Neural progenitor cell (in vitro differentiated cells): ENCODE measurements around the gene DNASE1L3. TPM values are rescaled to one million over a fixed set of nuclear protein-coding genes. Genes with fewer than 3 reads are reported as not detected.

Experiments used
- DNase-seq: peaks from one replicate; pipeline ENCODE4 v3.0.0-alpha.2; 2016; ENCODE audit warnings: low spot score
- H2AFZ ChIP-seq: fragments of 200-600 bp; sonication (generic); replicated peaks from 2 replicates; pipeline ENCODE4 v1.6.1; 2016; ENCODE audit warnings: antibody characterized with exemption
- H3F3A ChIP-seq: fragments of 200-600 bp; sonication (generic); 2 replicates; pipeline ENCODE4 v1.6.1; 2016; ENCODE audit warnings: antibody characterized with exemption, low read depth
- H3K27ac ChIP-seq: fragments of 200-600 bp; sonication (generic); 2 replicates; pipeline ENCODE4 v1.5.1; 2016; ENCODE audit warnings: mild to moderate bottlenecking
- H3K27me3 ChIP-seq: fragments of 200-600 bp; sonication (generic); 2 replicates; pipeline ENCODE4 v1.6.1; 2016; ENCODE audit warnings: mild to moderate bottlenecking, moderate library complexity
- H3K36me3 ChIP-seq: fragments of 200-600 bp; sonication (generic); 2 replicates; pipeline ENCODE4 v1.5.1; 2016
- H3K4me1 ChIP-seq: fragments of 200-600 bp; sonication (generic); 2 replicates; pipeline ENCODE4 v1.6.1; 2016; ENCODE audit warnings: mixed run types
- H3K4me2 ChIP-seq: fragments of 200-600 bp; sonication (generic); 2 replicates; pipeline ENCODE4 v1.6.1; 2016
- H3K4me3 ChIP-seq: fragments of 200-600 bp; sonication (generic); 2 replicates; pipeline ENCODE4 v1.5.1; 2016
- H3K79me2 ChIP-seq: fragments of 200-600 bp; sonication (generic); 2 replicates; pipeline ENCODE4 v1.6.1; 2016; ENCODE audit warnings: low read depth
- H3K9ac ChIP-seq: fragments of 200-600 bp; sonication (generic); 2 replicates; pipeline ENCODE4 v1.6.1; 2016
- H3K9me3 ChIP-seq: fragments of 200-600 bp; sonication (generic); 2 replicates; pipeline ENCODE4 v1.5.1; 2016; ENCODE audit warnings: low read depth
- H4K20me1 ChIP-seq: fragments of 200-600 bp; sonication (generic); 2 replicates; pipeline ENCODE4 v1.6.1; 2016; ENCODE audit warnings: low read depth
- H3K27ac Mint-ChIP-seq: 3 replicates; pipeline ENCODE4 v1.8.0; 2021; ENCODE audit warnings: mixed read lengths
- H3K27me3 Mint-ChIP-seq: 2 replicates; pipeline ENCODE4 v1.8.0; 2022; ENCODE audit warnings: low read depth, mild to moderate bottlenecking, inconsistent platforms, moderate library complexity, mixed read lengths; ENCODE audit not compliant: insufficient read depth
- H3K36me3 Mint-ChIP-seq: 3 replicates; pipeline ENCODE4 v1.8.0; 2021; ENCODE audit warnings: mixed read lengths
- H3K4me1 Mint-ChIP-seq: 3 replicates; pipeline ENCODE4 v1.8.0; 2021; ENCODE audit warnings: mixed read lengths
- H3K4me3 Mint-ChIP-seq: 3 replicates; pipeline ENCODE4 v1.8.0; 2021; ENCODE audit warnings: mild to moderate bottlenecking, moderate library complexity, mixed read lengths
- H3K9me3 Mint-ChIP-seq: 3 replicates; pipeline ENCODE4 v1.8.0; 2020; ENCODE audit warnings: mixed read lengths
- EZH2 ChIP-seq: fragments of 200-600 bp; sonication (generic); IDR thresholded peaks from 2 replicates; pipeline ENCODE4 v1.6.1; 2017; ENCODE audit warnings: antibody characterized with exemption, mild to moderate bottlenecking, moderate library complexity
- EZH2phosphoT487 ChIP-seq: fragments of 200-600 bp; sonication (generic); IDR thresholded peaks from 2 replicates; pipeline ENCODE4 v1.6.1; 2017; ENCODE audit warnings: antibody characterized with exemption
- total RNA-seq: library from RNA; depleted of rRNA; stranded (reverse); fragments of >200 nt; gene quantifications from 2 replicates; pipeline ENCODE4 v1.2.3, GENCODE V29; 2015; ENCODE audit warnings: low replicate concordance
- TF ChIP-seq, protein P1 (sequence below): fragments of 200-600 bp; sonication (generic); IDR thresholded peaks from 2 replicates; pipeline ENCODE4 v1.5.1; 2017; ENCODE audit warnings: antibody characterized with exemption, mild to moderate bottlenecking

DNASE1L3 gene
- total RNA-seq, 1 donor from 2014 or later = not detected

DNA sequence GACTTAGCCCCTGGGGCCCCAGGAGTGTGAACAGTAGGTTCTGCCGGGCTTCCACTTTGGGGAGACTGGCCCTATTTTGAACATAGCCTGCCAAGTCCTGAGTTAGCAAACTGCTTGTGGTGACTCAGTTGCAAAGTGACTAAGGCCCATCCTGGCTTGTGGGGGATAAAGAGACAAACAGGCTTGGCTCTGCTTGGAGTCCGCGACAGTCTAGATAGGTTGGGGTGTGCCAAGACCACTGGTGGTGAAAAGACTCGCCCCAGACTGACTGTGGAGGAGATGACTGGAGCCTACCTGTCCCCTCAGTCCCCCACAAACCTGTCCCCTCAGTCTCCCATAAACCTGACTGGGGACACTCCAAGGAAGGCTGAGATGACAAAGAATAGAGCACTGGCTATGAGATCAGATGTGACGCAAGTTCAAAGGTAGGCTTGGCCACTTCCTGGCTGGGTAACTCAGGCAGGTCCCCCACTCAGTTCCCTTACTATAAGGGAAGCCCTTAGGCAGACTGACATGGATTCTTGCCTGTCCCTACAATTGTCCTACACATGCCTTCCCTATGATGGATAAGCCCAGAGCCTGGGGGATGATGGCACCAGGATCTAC is 4.3 kb downstream of the DNASE1L3 start:
- no peak overlapping the region for H3K4me3 Mint-ChIP-seq
- H3K36me3 Mint-ChIP-seq = no peaks in the 10 kb centered on the region
- no peak for TF ChIP-seq EZH2
- no peak for TF ChIP-seq EZH2phosphoT487
- TF ChIP-seq, protein P1, sequence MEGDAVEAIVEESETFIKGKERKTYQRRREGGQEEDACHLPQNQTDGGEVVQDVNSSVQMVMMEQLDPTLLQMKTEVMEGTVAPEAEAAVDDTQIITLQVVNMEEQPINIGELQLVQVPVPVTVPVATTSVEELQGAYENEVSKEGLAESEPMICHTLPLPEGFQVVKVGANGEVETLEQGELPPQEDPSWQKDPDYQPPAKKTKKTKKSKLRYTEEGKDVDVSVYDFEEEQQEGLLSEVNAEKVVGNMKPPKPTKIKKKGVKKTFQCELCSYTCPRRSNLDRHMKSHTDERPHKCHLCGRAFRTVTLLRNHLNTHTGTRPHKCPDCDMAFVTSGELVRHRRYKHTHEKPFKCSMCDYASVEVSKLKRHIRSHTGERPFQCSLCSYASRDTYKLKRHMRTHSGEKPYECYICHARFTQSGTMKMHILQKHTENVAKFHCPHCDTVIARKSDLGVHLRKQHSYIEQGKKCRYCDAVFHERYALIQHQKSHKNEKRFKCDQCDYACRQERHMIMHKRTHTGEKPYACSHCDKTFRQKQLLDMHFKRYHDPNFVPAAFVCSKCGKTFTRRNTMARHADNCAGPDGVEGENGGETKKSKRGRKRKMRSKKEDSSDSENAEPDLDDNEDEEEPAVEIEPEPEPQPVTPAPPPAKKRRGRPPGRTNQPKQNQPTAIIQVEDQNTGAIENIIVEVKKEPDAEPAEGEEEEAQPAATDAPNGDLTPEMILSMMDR = no peak
- Histone ChIP-seq H3K27me3 (no peaks in the 10 kb centered on the region), H3K4me3 (no peak overlapping the region), H3F3A (no peaks in the 10 kb centered on the region), H3K36me3 (no peaks in the 10 kb centered on the region), H3K79me2 (no peaks in the 10 kb centered on the region), H3K9me3 (no peaks in the 10 kb centered on the region), H3K4me1 (no peaks in the 10 kb centered on the region), H3K9ac (no peak overlapping the region), H2AFZ (no peak overlapping the region), H3K4me2 (no peak overlapping the region), H3K27ac (no peak overlapping the region), H4K20me1 (no peaks in the 10 kb centered on the region)
- no peak overlapping the region for H3K27ac Mint-ChIP-seq
- no peak for DNase-seq
- H3K4me1 Mint-ChIP-seq = no peaks in the 10 kb centered on the region
- peaks cover 2% of the 10 kb centered on the region for H3K27me3 Mint-ChIP-seq
- peaks cover under 1% of the 10 kb centered on the region for H3K9me3 Mint-ChIP-seq

DNA sequence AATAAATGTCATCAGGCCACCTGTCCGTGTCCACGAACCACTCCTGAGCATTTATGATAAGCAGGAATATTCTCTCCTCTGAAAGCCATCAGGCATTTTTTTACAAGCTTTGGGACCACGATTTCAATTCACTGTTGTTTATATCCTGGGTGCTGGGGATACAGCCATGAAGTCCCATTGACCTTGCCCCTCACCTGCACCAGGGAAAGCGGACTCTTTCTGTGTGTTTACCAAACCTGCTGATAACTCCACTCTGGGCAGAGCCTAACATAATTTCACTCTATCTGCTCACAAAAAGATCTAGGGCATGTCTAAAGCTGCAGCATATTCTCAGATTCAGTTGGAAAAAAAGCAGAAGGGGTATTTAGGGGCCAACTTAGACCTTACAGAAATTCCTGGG is 4.8 kb downstream of the DNASE1L3 start:
- Mint-ChIP-seq H3K4me1 (no peaks in the 10 kb centered on the region), H3K36me3 (no peaks in the 10 kb centered on the region), H3K9me3 (peaks cover 2% of the 10 kb centered on the region), H3K27me3 (peaks cover 2% of the 10 kb centered on the region), H3K27ac (no peak overlapping the region), H3K4me3 (no peak overlapping the region)
- no peak for TF ChIP-seq EZH2phosphoT487
- TF ChIP-seq, protein P1 = no peak
- no peak for TF ChIP-seq EZH2
- Histone ChIP-seq H3K36me3 (no peaks in the 10 kb centered on the region), H3K79me2 (no peaks in the 10 kb centered on the region), H3F3A (no peaks in the 10 kb centered on the region), H2AFZ (no peak overlapping the region), H3K4me2 (no peak overlapping the region), H3K9me3 (no peaks in the 10 kb centered on the region), H3K27me3 (no peaks in the 10 kb centered on the region), H4K20me1 (no peaks in the 10 kb centered on the region), H3K27ac (no peak overlapping the region), H3K4me1 (no peaks in the 10 kb centered on the region), H3K9ac (no peak overlapping the region), H3K4me3 (no peak overlapping the region)
- no peak for DNase-seq

DNA sequence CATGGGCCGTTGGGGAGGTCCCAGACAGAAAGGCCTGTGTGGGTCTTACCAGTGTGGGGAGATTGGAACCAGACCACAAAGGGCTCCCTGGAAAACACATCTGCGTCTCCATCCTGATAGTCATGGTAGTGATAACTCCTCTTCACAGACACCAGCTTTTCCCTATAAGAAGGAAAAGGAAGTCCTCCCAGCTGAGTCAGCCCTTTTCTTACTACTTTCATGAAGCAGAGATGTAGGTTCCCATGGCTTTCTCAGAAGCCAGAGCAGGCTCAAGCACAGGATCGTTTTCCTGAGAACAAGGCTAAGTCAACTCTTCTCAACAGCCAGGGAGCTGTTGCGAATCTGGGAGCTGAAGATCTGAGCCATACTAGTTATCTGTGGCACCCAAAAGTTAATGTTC is 6.1 kb downstream of the DNASE1L3 start:
- H3F3A ChIP-seq = no peaks in the 10 kb centered on the region
- no peaks in the 10 kb centered on the region for H3K27me3 ChIP-seq
- H4K20me1 ChIP-seq = no peaks in the 10 kb centered on the region
- no peaks in the 10 kb centered on the region for H3K4me1 Mint-ChIP-seq
- H2AFZ ChIP-seq = no peak overlapping the region
- no peak for TF ChIP-seq EZH2phosphoT487
- no peak for TF ChIP-seq EZH2
- TF ChIP-seq, protein P1 = no peak
- no peak overlapping the region for H3K4me3 Mint-ChIP-seq
- peaks cover 10% of the 10 kb centered on the region for H3K27me3 Mint-ChIP-seq
- H3K9me3 ChIP-seq = no peaks in the 10 kb centered on the region
- H3K36me3 ChIP-seq = no peaks in the 10 kb centered on the region
- H3K79me2 ChIP-seq = no peaks in the 10 kb centered on the region
- peaks cover 2% of the 10 kb centered on the region for H3K9me3 Mint-ChIP-seq
- H3K4me3 ChIP-seq = no peak overlapping the region
- no peaks in the 10 kb centered on the region for H3K4me1 ChIP-seq
- H3K9ac ChIP-seq = no peak overlapping the region
- DNase-seq = no peak
- no peak overlapping the region for H3K4me2 ChIP-seq
- H3K27ac Mint-ChIP-seq = no peak overlapping the region
- H3K27ac ChIP-seq = no peak overlapping the region
- H3K36me3 Mint-ChIP-seq = no peaks in the 10 kb centered on the region
